Stimulated activated CD4-positive, alpha-beta T cell treated with anti-CD3 and anti-CD28 coated beads, Interleukin-15, amount 100 ng/mL, for 48 hours (primary cell): ENCODE results near the gene FGF3.
"Not testable (repeated sequence)": the region's sequence is repeated elsewhere in the genome, so short reads cannot be mapped to it uniquely, and the experiment has no call there.

Source experiments
- DNase-seq, 2 donors: peaks; one replicate each; pipeline ENCODE4 v3.0.0-alpha.2; 2020; ENCODE audit warnings: low read depth in 2 of 2

The FGF3 gene

DNA sequence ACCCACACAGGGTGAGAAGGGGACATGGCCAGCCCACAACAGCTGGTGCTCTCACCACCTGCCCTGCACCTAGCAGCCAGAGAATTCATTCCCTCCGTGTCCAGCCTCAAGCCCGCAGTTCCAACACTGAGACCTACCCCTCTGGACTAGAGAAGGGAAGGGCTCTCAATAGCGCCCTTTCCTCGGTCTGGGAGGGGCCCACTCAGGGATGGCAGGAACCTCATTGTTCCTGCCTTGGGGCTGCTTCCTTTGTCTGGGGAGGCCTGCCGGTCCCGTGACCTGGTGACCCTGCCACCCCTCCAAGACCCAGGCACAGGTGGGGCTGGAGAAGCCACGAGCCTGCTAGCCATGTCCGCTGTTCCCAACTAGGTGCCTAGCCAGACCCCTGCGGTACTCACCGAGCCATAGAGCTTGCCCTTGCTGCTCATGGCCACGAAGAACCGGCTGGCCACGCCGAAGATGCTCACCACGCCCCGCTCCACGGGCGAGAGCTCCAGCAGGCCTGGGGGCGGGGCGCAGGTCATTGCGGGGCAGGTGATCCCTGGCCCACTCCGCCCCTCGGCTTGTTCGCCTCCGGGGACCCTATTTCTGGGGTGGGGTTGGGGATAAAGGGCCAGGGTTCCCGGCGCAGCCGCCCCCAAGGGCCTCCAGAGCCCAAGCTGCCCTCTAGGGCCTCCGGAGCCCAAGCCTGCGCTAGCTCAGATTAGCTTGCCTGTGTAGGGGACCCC lies 45.4 kb downstream of the FGF3 start:
- DNase-seq: no peak

GRCh38 chr11:69771466-69771865 lies 47.8 kb downstream of the FGF3 start:
- no peak for DNase-seq

GRCh38 chr11:69770540-69770939 lies 48.7 kb downstream of the FGF3 start:
- no peak for DNase-seq

DNA sequence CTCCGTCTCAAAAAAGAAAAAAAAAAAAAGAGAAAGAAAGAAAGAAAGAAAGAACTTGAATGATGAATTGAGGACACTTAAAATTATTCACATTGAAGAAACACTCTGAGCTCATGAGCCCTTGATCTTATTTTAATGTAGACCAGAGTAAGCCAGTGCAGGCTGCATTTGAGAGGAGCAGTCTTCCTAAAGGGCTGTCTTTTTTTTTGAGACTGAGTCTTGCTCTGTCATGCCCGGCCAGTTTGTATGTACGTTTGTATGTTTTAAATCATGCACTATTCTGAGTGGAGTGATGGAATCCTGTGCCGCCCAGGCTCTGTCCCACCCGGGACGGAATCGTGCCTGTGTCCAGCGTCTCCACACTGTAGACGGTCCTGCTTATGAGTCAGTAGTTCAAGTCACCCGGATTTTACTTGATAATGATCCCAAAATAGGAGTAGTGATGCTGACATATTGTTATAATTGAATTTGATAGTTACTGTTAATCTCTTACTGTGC lies 53.7 kb downstream of the FGF3 start:
- DNase-seq: no peak

DNA sequence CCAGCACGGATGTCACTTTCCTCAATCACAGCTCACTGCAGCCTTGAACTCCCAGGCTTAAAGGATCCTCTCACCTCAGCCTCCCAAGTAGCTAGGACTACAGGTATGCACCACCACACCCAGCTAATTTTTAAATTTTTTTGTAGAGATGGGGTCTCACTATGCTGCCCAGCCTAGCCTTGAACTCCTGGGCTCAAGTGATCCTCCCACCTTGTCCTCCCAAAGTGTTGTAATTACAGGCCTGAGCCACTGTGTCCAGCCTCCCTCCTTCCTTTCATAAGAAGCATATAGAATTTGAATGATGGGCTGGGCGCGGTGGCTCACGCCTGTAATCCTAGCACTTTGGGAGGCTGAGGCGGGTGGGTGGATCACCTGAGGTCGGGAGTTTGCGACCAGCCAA lies 54.3 kb downstream of the FGF3 start:
- not testable (repeated sequence) for DNase-seq

GRCh38 chr11:69760319-69760718 lies 58.9 kb downstream of the FGF3 start:
- DNase-seq: no peak
